ENCODE data around the gene MAP1LC3A.

GRCh38 chr20:34578025-34578424 lies 19.5 kb downstream of the MAP1LC3A start:
- TF ChIP-seq POLR2A (IDR thresholded peaks at IDR 0.05; ENCODE audit: low read depth, low read length) (no peak), POLR2AphosphoS5 (IDR thresholded peaks at IDR 0.05; ENCODE audit: low read depth, low read length) (no peak), POU2F2 (IDR thresholded peaks at IDR 0.05; ENCODE audit: low read depth, low read length) (no peak), SPI1 (IDR thresholded peaks at IDR 0.05; ENCODE audit: low read depth, low read length) (no peak), TAF1 (IDR thresholded peaks at IDR 0.05; ENCODE audit: low read depth, low read length) (no peak), PAX5 (IDR thresholded peaks at IDR 0.05; ENCODE audit: insufficient read depth, low read length, severe bottlenecking) (no peak)
